ENCODE data around the gene OLIG2.

The OLIG2 gene

GRCh38 chr21:33069243-33069642, 43.5 kb downstream of the OLIG2 start:
- no peak for DNase-seq

GRCh38 chr21:33069645-33069993, 43.9 kb downstream of the OLIG2 start:
- no peak for DNase-seq

GRCh38 chr21:33069994-33070743, 44.4 kb downstream of the OLIG2 start, which contains the start of gene OLIG1:
Gene OLIG1, plus strand, starts transcription at chr21:33070141. Its CDS starts 106 bp downstream, at chr21:33070247.
- peak; percentile 78 for DNase-seq

GRCh38 chr21:33070744-33070997, 44.9 kb downstream of the OLIG2 start:
- DNase-seq, result no peak

- DNase-seq, result peak; percentile 19
Observed at GRCh38 chr21:33070998-33071769, 45.4 kb downstream of the OLIG2 start.

GRCh38 chr21:33071770-33072306, 46.1 kb downstream of the OLIG2 start:
- peak; percentile 16 for DNase-seq

GRCh38 chr21:33073636-33074035, 47.9 kb downstream of the OLIG2 start:
- DNase-seq, result no peak

- no peak for DNase-seq
Observed at GRCh38 chr21:33075128-33075527, 49.4 kb downstream of the OLIG2 start.

- no peak for DNase-seq
Observed at GRCh38 chr21:33075596-33076195, 50.0 kb downstream of the OLIG2 start.

GRCh38 chr21:33076600-33077329, 51.0 kb downstream of the OLIG2 start:
- no peak for DNase-seq

All from GF-D8 (cell line).